Body of pancreas (tissue), 4 donors: Measurements from ENCODE around the gene MAMDC2.

Experiments
- POLR2A ChIP-seq, 3 donors: fragments of 450-650 bp; IDR thresholded peaks; one replicate each; pipeline ENCODE4 v1.6.1; 2016; ENCODE audit warnings: antibody characterized with exemption in 3 of 3, mild to moderate bottlenecking in 2 of 3
- TF ChIP-seq, protein P1 (sequence below), 7 experiments: fragments of 450-650 bp in 4 of 7; fragments of 200-600 bp in 3 of 7; sonication (generic) in 3 of 7; IDR thresholded peaks; one replicate each; pipeline ENCODE4 v1.5.1; 2016 to 2019; ENCODE audit warnings: antibody characterized with exemption in 7 of 7

DNA sequence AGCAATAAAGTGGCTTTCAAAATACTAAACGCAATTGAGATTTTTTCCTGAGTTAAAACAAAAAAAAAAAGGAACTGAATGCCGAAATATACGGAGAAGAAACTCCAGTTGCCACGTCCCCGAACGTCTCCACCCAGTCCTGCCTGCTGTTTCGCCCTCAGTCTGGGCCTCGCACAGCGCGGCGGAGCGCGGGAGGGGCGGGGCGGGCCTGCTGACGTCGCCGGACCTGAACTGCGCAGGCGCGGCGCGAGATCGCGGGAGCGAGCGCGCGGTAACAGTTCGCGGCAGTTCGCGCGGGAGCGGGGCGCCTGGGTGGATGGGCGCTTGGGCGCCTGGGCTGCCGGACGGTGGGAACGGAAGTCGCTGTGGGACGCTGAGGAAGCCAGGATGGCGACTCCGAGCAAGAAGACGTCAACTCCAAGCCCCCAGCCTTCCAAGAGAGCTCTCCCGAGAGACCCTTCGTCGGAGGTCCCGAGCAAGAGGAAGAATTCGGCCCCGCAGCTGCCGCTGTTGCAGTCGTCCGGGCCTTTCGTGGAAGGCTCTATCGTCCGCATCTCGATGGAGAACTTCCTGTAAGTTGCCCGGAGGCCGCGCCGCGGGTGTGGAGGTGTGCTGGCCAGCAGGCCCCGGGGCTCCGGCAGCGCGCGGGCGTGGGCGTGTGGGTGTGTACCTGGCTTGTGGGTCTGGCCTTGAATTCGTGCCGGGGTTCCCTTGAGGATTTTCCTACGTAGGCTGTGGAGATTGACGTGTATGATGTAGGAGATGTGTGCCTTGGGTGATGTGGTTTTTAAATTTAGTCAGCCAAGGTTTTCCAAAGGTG is 215.3 kb downstream of the MAMDC2 start, which contains the start of gene SMC5:
- TF ChIP-seq, protein P1, sequence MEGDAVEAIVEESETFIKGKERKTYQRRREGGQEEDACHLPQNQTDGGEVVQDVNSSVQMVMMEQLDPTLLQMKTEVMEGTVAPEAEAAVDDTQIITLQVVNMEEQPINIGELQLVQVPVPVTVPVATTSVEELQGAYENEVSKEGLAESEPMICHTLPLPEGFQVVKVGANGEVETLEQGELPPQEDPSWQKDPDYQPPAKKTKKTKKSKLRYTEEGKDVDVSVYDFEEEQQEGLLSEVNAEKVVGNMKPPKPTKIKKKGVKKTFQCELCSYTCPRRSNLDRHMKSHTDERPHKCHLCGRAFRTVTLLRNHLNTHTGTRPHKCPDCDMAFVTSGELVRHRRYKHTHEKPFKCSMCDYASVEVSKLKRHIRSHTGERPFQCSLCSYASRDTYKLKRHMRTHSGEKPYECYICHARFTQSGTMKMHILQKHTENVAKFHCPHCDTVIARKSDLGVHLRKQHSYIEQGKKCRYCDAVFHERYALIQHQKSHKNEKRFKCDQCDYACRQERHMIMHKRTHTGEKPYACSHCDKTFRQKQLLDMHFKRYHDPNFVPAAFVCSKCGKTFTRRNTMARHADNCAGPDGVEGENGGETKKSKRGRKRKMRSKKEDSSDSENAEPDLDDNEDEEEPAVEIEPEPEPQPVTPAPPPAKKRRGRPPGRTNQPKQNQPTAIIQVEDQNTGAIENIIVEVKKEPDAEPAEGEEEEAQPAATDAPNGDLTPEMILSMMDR (IDR thresholded peaks at IDR 0.05): peak in 1 of 7 experiments; percentile 1
- peak; percentile 97 to 99 (median 98) for TF ChIP-seq POLR2A (IDR thresholded peaks at IDR 0.05)
